Measurements from ENCODE around the gene MAN2A1.

The MAN2A1 gene

GRCh38 chr5:109911731-109912130 is 222.0 kb downstream of the MAN2A1 start:
- H3K36me3 Mint-ChIP-seq: no peaks in the 10 kb centered on the region
- no peaks in the 10 kb centered on the region for H3K9me3 Mint-ChIP-seq (ENCODE audit: low read depth)
- H3K27me3 Mint-ChIP-seq: no peaks in the 10 kb centered on the region
- no peak overlapping the region for H3K27ac Mint-ChIP-seq
- no peak overlapping the region for H3K4me3 Mint-ChIP-seq
- H3K4me1 Mint-ChIP-seq (ENCODE audit: low read depth): peaks cover 22% of the 10 kb centered on the region

DNA sequence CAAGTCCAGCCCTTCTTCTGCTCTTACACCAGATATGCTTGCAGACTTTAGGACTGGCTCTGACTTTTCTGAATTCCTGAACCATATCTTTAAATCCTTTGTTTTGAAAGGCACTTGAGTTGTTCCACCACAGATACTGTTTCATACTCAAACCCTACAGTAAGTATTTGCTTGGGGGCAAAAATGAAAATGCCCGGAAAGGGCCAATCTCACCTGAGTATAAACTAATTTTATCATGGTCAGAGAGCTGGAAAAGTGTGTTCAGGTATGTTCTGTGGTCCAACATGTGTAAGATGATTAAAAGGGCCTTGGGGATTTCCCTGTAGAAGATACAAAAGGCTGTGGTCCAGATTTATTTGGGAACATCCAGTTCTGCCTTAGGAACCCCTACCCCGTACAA is 225.2 kb downstream of the MAN2A1 start:
- Mint-ChIP-seq H3K9me3 (ENCODE audit: low read depth) (no peaks in the 10 kb centered on the region), H3K27me3 (no peaks in the 10 kb centered on the region), H3K36me3 (peaks cover 6% of the 10 kb centered on the region), H3K4me1 (ENCODE audit: low read depth) (peaks cover 23% of the 10 kb centered on the region), H3K4me3 (no peak overlapping the region), H3K27ac (no peak overlapping the region)

DNA sequence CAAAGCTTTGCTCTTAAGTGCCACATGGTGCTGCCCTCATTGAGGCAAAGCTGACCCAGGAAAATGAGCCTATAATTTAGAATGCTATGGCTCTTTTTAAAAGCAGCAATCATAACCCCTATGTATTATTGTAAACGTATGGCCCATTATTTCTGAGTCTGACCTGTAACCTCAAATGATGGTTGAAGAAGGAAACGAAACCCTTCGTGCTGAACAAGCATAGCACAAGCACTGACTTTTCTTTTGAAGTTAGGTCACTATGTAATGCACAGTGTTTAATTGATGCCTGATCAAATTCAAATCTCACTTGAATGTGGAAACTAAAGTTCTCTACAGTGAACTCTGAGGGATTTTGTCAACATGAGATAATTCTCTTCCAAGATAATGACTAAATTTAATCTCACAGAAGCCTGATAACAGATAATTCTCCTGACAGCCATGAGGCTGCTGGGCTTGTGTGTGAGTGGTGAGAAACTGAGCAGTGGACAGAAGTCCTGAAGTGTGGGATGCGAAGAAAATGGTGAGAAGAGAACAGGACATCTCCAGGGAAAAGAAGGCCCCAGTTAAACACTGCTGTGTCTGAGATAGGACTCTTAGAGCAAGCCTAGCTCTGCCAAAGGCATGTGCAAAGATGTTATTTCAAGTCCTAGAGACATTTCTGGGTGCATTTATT is 226.9 kb downstream of the MAN2A1 start:
- no peak overlapping the region for H3K4me3 Mint-ChIP-seq
- no peak overlapping the region for H3K27ac Mint-ChIP-seq
- peaks cover 7% of the 10 kb centered on the region for H3K36me3 Mint-ChIP-seq
- H3K9me3 Mint-ChIP-seq (ENCODE audit: low read depth): no peaks in the 10 kb centered on the region
- H3K4me1 Mint-ChIP-seq (ENCODE audit: low read depth): peaks cover 40% of the 10 kb centered on the region
- H3K27me3 Mint-ChIP-seq: no peaks in the 10 kb centered on the region
